Smooth muscle cell (in vitro differentiated cells): ENCODE measurements around the gene ADRA2C. TPM values are rescaled to one million over a fixed set of nuclear protein-coding genes. Genes with fewer than 3 reads are reported as not detected.

ENCODE experiments used
- DNase-seq: peaks from one replicate; lab custom pipeline; 2025; ENCODE audit not compliant: unreplicated experiment; lab: John Stamatoyannopoulos, UW
- H2AFZ ChIP-seq: fragments of 200-600 bp; sonication (generic); 2 replicates; pipeline ENCODE4 v1.6.0; 2016; ENCODE audit warnings: antibody characterized with exemption, low read depth, mild to moderate bottlenecking
- H3F3A ChIP-seq: fragments of 200-600 bp; sonication (generic); 2 replicates; pipeline ENCODE4 v1.6.0; 2017; ENCODE audit warnings: antibody characterized with exemption, low read depth
- H3K27ac ChIP-seq: fragments of 200-600 bp; sonication (generic); 2 replicates; pipeline ENCODE4 v1.5.1; 2016; ENCODE audit warnings: low read depth, mild to moderate bottlenecking
- H3K27me3 ChIP-seq: fragments of 200-600 bp; sonication (generic); 2 replicates; pipeline ENCODE4 v1.6.1; 2016; ENCODE audit warnings: low read depth, mild to moderate bottlenecking
- H3K36me3 ChIP-seq: fragments of 200-600 bp; sonication (generic); 2 replicates; pipeline ENCODE4 v1.5.1; 2016; ENCODE audit warnings: low read depth
- H3K4me1 ChIP-seq: fragments of 200-600 bp; sonication (generic); 2 replicates; pipeline ENCODE4 v1.5.1; 2016; ENCODE audit warnings: low read depth
- H3K4me2 ChIP-seq: fragments of 200-600 bp; sonication (generic); 2 replicates; pipeline ENCODE4 v1.6.0; 2016; ENCODE audit warnings: mild to moderate bottlenecking
- H3K4me3 ChIP-seq: fragments of 200-600 bp; sonication (generic); 2 replicates; pipeline ENCODE4 v1.5.1; 2016; ENCODE audit warnings: mild to moderate bottlenecking
- H3K79me2 ChIP-seq: fragments of 200-600 bp; sonication (generic); 2 replicates; pipeline ENCODE4 v1.6.0; 2016; ENCODE audit warnings: low read depth, mild to moderate bottlenecking
- H3K9ac ChIP-seq: fragments of 200-600 bp; sonication (generic); 2 replicates; pipeline ENCODE4 v1.6.0; 2016; ENCODE audit warnings: low read depth
- H3K9me3 ChIP-seq: fragments of 200-600 bp; sonication (generic); replicated peaks from 2 replicates; pipeline ENCODE4 v1.5.1; 2016; ENCODE audit warnings: low read depth
- H4K20me1 ChIP-seq: fragments of 200-600 bp; sonication (generic); 2 replicates; pipeline ENCODE4 v1.6.0; 2016; ENCODE audit warnings: low read depth
- WGBS: methylation state at CpG from one replicate; pipeline ENCODE4 v1.1.7; 2016; ENCODE audit warnings: low lambda C conversion rate; 5-methylcytosine and 5-hydroxymethylcytosine counted together
- polyA plus RNA-seq: library from polyadenylated mRNA; unstranded; fragments of >200 nt; fragmentation: Nextera tagmentation; extraction: Ambion mirVana; gene quantifications from 2 replicates; pipeline ENCODE4 v1.2.1, GENCODE V29; 2016
- total RNA-seq: library from RNA; depleted of rRNA; stranded (reverse); fragments of >200 nt; gene quantifications from 2 replicates; pipeline ENCODE4 v1.2.3, GENCODE V29; 2014
- TF ChIP-seq, protein P1 (sequence below): fragments of 200-600 bp; sonication (generic); IDR thresholded peaks from 2 replicates; pipeline ENCODE4 v1.5.1; 2017; ENCODE audit warnings: borderline replicate concordance, mild to moderate bottlenecking, antibody characterized with exemption; ENCODE audit not compliant: insufficient read depth, poor library complexity, severe bottlenecking

Gene ADRA2C
- total and polyA plus RNA-seq, 2 experiments from 2014 or later: 0.53 to 1.6 TPM

DNA sequence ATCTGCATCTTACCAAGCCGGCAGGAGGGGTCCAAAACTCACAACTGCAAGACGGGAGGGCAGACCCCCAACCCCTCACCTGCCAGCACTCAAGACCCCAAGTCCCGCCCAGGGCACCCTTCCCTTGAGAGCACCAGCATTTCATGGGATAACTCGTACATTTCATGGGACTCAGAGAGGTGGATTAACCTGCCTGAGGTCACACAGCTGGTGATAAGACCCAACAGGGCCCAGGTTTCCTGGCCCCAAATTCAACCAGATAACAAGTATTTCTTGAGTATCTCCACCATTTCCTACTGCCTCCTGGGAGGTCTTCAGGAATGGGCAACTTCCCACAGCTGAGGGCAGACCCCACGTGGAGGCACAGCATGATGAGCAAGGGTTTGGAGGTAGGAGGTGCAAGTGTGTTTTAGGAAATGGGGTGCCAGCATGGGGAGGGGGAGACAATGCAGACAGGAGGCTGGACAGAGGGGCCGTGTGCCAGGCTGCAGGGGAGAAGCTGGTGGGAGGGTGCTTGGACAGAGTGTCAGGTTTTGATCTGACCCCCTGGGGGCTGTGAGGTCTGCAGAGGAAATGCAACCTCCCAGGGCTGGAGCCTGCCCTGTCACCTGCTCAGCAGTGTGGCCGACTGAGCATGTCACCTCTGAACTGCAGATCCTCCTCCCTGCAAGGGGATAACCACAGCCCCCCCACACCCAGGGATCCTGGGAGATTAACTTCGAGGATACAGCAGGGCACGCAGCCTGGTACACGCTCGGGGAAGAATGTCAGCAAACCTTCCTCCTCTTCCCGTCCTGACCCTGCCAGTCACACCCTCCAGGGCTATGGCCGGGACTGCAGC lies 4.4 kb downstream of the ADRA2C start:
- H3K36me3 ChIP-seq: no peaks in the 10 kb centered on the region
- H2AFZ ChIP-seq: no peak overlapping the region
- no peaks in the 10 kb centered on the region for H4K20me1 ChIP-seq
- peaks cover 29% of the 10 kb centered on the region for H3K27me3 ChIP-seq
- H3K79me2 ChIP-seq: no peaks in the 10 kb centered on the region
- H3K9me3 ChIP-seq: no peaks in the 10 kb centered on the region
- TF ChIP-seq, protein P1, sequence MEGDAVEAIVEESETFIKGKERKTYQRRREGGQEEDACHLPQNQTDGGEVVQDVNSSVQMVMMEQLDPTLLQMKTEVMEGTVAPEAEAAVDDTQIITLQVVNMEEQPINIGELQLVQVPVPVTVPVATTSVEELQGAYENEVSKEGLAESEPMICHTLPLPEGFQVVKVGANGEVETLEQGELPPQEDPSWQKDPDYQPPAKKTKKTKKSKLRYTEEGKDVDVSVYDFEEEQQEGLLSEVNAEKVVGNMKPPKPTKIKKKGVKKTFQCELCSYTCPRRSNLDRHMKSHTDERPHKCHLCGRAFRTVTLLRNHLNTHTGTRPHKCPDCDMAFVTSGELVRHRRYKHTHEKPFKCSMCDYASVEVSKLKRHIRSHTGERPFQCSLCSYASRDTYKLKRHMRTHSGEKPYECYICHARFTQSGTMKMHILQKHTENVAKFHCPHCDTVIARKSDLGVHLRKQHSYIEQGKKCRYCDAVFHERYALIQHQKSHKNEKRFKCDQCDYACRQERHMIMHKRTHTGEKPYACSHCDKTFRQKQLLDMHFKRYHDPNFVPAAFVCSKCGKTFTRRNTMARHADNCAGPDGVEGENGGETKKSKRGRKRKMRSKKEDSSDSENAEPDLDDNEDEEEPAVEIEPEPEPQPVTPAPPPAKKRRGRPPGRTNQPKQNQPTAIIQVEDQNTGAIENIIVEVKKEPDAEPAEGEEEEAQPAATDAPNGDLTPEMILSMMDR: no peak
- WGBS: 77% methylated on average over 13 of the region's 13 CpGs
- no peak overlapping the region for H3K9ac ChIP-seq
- no peaks in the 10 kb centered on the region for H3K4me1 ChIP-seq
- no peak overlapping the region for H3K27ac ChIP-seq
- DNase-seq: no peak
- H3K4me3 ChIP-seq: no peak overlapping the region
- no peaks in the 10 kb centered on the region for H3F3A ChIP-seq
- no peak overlapping the region for H3K4me2 ChIP-seq

DNA sequence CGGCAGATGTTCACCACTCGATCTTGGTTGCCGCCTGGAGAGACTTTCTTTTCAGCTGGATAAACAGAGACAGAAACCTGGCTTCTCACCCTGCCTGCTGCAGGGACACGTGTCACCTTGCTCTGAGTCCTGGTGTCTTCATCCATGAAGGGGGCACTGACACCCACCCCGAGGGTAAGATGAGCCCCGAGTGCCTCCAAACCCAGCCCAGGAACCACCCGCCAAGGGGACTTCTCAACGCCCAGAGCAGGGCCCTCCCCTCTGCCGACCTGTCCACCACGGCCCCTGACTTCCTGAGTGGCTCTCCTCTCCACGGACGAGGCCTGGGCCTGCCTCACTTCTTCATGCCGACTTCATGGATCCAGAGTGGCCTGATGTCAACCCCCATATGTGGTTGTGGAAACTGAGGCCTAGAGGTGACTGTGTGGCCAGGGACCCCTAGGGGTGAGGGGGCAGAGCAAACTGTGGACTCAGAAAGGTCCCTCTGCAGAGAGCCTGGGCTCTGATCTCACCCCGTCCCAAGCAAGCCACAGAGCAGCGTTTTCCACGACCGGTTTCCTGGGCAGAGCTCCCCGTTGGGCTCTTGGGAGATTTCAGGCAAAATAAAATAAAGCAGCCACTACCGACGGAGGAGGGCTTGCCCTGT lies 5.1 kb downstream of the ADRA2C start:
- H3K9me3 ChIP-seq: no peaks in the 10 kb centered on the region
- no peak overlapping the region for H3K9ac ChIP-seq
- H3K36me3 ChIP-seq: no peaks in the 10 kb centered on the region
- no peak overlapping the region for H3K4me3 ChIP-seq
- no peaks in the 10 kb centered on the region for H3K4me1 ChIP-seq
- H3K27me3 ChIP-seq: peaks cover 29% of the 10 kb centered on the region
- H4K20me1 ChIP-seq: no peaks in the 10 kb centered on the region
- no peaks in the 10 kb centered on the region for H3F3A ChIP-seq
- no peak for DNase-seq
- no peak overlapping the region for H2AFZ ChIP-seq
- H3K79me2 ChIP-seq: no peaks in the 10 kb centered on the region
- 80% methylated on average over 20 of the region's 20 CpGs for WGBS
- H3K4me2 ChIP-seq: no peak overlapping the region
- TF ChIP-seq, protein P1: no peak
- no peak overlapping the region for H3K27ac ChIP-seq

DNA sequence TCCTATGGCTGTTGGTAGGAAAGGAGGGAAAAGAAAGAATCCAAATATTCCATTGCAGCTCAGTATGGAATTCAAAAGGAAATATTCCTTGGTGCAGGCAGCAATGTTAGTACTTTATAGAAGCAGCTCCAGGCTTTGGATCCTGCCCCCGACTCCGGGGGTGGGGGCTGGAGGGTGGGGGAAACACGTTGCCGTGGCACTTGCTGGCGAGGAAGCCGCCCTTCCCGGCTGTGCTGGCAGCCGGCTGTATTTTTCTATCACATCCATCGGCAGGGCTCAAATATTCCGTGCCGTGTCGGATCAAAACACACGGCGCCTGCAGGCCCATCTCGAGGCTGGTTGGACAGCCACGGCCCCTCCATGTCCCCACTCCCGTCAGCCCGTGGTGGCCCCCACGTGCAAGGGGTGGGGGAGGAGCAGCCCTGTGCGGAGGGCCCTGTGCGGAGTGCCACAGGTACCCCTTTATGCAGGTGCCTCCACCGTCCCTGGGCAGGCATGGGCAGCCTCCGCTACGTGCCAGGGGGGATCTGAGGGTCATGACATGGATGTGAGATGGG lies 5.8 kb downstream of the ADRA2C start:
- Histone ChIP-seq H3K27me3 (peaks cover 25% of the 10 kb centered on the region), H3K4me2 (no peak overlapping the region), H3K36me3 (no peaks in the 10 kb centered on the region), H4K20me1 (no peaks in the 10 kb centered on the region), H3K27ac (no peak overlapping the region), H3F3A (no peaks in the 10 kb centered on the region), H3K9me3 (no peaks in the 10 kb centered on the region), H3K79me2 (no peaks in the 10 kb centered on the region), H3K9ac (no peak overlapping the region), H3K4me1 (no peaks in the 10 kb centered on the region), H2AFZ (no peak overlapping the region), H3K4me3 (no peak overlapping the region)
- DNase-seq: no peak
- TF ChIP-seq, protein P1: no peak
- WGBS: 88% methylated on average over 22 of the region's 24 CpGs
